ENCODE measurements around the gene GRN.

GRN gene

GRCh38 chr17:44385287-44386181 lies 40.4 kb downstream of the GRN start:
- DNase-seq (ENCODE audit: low read depth in 1 of 2, low spot score in 1 of 2), result peak; percentile 58 to 65
- TF ChIP-seq SPI1 (IDR thresholded peaks at IDR 0.05; ENCODE audit: borderline replicate concordance, low read depth) (no peak), REST (IDR thresholded peaks at IDR 0.05; ENCODE audit: insufficient replicate concordance, low read depth) (no peak), CTCF (IDR thresholded peaks at IDR 0.05; ENCODE audit: insufficient read depth, low read length) (no peak), GABPA (IDR thresholded peaks at IDR 0.05; ENCODE audit: low read depth) (no peak)
- Histone ChIP-seq H3K27ac (replicated peaks) (no peak overlapping the region), H3K4me3 (replicated peaks; ENCODE audit: insufficient read depth, low read length) (peak overlapping the region; percentile 43), H3K27me3 (ENCODE audit: insufficient read depth, poor library complexity, severe bottlenecking) (no peaks in the 10 kb centered on the region)

DNA sequence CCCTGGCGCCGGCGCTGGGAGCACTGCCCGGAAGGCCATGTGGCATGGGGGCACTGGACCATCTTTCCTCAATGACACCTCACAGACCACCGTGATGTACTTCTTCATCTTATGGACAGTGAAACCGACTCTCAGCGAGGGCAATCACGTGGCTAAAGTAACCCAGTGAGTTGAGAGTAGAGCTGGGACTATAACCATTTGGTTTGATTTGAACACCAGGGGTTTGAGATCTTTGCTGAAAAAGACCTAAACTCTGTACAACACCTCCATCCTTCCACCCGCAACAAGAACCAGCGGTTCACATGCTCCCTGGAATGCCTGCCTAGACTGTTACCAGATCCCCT lies 41.1 kb downstream of the GRN start:
- no peaks in the 10 kb centered on the region for H3K27me3 ChIP-seq (ENCODE audit: insufficient read depth, poor library complexity, severe bottlenecking)
- TF ChIP-seq CTCF (IDR thresholded peaks at IDR 0.05; ENCODE audit: insufficient read depth, low read length) (no peak), SPI1 (IDR thresholded peaks at IDR 0.05; ENCODE audit: borderline replicate concordance, low read depth) (no peak), POLR2AphosphoS5 (IDR thresholded peaks at IDR 0.05; ENCODE audit: low read depth) (no peak), GABPA (IDR thresholded peaks at IDR 0.05; ENCODE audit: low read depth) (no peak), REST (IDR thresholded peaks at IDR 0.05; ENCODE audit: insufficient replicate concordance, low read depth) (no peak)
- DNase-seq (ENCODE audit: low read depth in 1 of 2, low spot score in 1 of 2), result no peak
- H3K27ac ChIP-seq (replicated peaks), result no peak overlapping the region
- H3K4me3 ChIP-seq (replicated peaks; ENCODE audit: insufficient read depth, low read length), result no peak overlapping the region

DNA sequence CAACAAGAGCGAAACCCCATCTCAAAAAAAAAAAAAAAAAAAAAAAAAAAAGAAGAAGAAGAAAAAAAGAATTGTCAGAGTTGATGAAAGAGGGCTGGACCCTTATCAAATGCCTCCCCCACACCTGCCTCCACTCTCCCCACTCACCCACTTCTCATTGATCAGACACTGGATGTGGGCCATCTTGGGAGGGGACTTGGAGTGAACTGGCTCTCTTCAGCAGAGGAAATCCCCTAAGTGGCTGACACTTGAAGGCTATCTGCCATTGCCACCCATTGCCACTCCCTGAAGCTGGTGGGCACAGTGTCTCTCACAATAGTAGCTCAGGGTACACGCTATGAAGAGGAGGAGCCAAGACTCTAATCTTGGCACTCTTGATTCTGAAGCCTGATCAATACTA lies 42.7 kb downstream of the GRN start:
- DNase-seq (ENCODE audit: low read depth in 1 of 2, low spot score in 1 of 2), result peak in 1 of 2 experiments; percentile 18

More for the DNA sequence above, 42.7 kb downstream of the GRN start:
- Histone ChIP-seq H3K27me3 (ENCODE audit: insufficient read depth, poor library complexity, severe bottlenecking) (no peaks in the 10 kb centered on the region), H3K27ac (replicated peaks) (0 out of 2 replicates have a peak overlapping the region, but pooled peaks have one; percentile 37), H3K4me3 (replicated peaks; ENCODE audit: insufficient read depth, low read length) (no peak overlapping the region)
- TF ChIP-seq GABPA (IDR thresholded peaks at IDR 0.05; ENCODE audit: low read depth) (no peak), REST (IDR thresholded peaks at IDR 0.05; ENCODE audit: insufficient replicate concordance, low read depth) (no peak), SPI1 (IDR thresholded peaks at IDR 0.05; ENCODE audit: borderline replicate concordance, low read depth) (no peak), CTCF (IDR thresholded peaks at IDR 0.05; ENCODE audit: insufficient read depth, low read length) (no peak), POLR2AphosphoS5 (IDR thresholded peaks at IDR 0.05; ENCODE audit: low read depth) (no peak)

All from HL-60 (cell line).